Astrocyte of the hippocampus (primary cell): ENCODE data around the gene CACFD1.
A peak's percentile ranks its signal among the peaks of the same experiment; 100 is the strongest.

Experiments
- DNase-seq: peaks from one replicate; pipeline ENCODE4 v3.0.0; 2011; ENCODE audit warnings: low read depth, low spot score

The CACFD1 gene

GRCh38 chr9:133463864-133464615 lies 4.3 kb downstream of the CACFD1 start:
- no peak for DNase-seq

GRCh38 chr9:133464638-133465037 lies 4.9 kb downstream of the CACFD1 start:
- DNase-seq: no peak

DNA sequence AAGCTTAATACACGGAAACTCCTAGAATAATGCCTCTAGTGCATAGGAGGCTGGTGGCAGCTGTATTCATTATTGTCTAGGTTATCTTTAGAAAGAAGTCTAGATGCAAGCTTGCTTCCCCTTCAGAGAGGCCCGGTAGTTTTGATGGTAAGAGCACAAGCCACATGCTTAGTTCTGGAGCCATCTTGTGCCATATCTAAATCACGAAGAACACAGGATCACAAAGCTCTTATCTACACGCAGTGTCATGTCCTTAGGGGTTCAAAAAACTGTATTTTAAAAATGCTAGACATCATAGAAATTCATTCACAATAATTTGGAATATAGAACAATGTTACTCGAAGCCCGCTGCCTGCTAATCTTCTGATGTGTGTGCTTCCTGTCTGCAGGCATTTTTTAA lies 6.2 kb downstream of the CACFD1 start:
- DNase-seq: no peak

- DNase-seq: no peak
Observed at GRCh38 chr9:133467101-133467500, 7.3 kb downstream of the CACFD1 start.

GRCh38 chr9:133468374-133468773 lies 8.6 kb downstream of the CACFD1 start:
- no peak for DNase-seq

- no peak for DNase-seq
Observed at GRCh38 chr9:133468777-133469421, 9.1 kb downstream of the CACFD1 start.

DNA sequence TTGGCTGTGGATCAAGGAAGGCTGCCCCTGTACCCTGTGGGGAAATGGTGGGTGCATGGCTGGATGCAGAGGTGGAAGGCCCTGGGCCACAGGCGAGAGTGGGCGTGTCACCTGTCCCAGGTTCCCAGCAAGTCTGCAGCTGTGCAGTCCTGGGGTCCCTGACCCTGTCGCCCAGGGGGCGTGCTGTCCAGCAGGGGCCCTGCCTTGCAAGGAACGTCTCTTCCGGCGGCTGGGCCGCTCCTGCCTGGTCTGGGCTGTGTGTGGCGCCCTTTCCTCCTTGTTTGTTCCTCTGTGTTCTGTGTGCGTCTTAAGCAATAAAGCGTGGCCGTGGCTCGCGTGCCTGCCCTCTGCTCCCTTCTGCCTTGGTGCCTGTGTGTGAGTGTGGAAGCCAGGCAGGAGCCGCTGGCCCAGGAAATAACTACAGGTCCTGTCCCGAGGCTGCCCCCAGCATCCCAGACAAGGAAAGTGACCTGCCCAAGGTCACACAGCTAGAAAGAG lies 10.7 kb downstream of the CACFD1 start:
- no peak for DNase-seq

DNA sequence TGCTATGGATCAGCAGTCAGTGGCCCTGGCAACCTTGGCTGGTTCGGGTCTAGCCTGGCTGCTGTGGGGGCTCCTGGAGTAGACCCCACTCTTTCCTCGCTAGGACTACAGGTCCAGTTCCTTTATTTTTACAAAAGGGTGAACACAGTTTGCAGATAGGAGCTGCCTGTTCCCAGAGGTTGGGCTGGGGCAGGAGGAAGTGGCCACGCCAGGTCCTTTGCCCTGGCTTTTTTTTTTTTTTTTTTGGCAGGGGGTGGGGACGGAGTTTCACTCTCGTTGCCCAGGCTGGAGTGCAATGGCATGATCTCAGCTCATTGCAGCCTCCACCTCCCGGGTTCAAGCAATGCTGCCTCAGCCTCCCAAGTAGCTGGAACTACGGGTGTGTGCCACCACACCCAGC lies 11.2 kb downstream of the CACFD1 start:
- no peak for DNase-seq

GRCh38 chr9:133471551-133472276 lies 11.9 kb downstream of the CACFD1 start:
- no peak for DNase-seq

DNA sequence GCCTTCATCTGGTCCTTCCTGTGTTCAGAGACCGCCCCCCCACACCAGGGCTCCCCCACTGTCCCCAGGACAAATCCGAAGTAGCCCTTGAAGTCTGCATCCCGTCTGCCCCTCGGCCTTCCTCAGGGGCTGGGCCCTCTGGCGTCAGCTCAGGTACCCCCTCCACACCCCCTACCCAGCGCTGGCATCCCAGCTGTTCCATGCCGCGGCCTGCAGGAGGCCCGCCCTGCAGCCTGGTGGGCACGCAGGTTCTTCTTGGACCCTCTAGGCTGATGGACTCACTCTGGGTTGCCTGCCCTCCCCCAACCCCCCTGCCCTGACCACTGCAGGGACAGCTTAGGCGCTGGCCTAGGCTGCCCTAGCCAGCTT lies 12.5 kb downstream of the CACFD1 start:
- no peak for DNase-seq

GRCh38 chr9:133472753-133473378 lies 13.1 kb downstream of the CACFD1 start:
- DNase-seq: no peak

DNA sequence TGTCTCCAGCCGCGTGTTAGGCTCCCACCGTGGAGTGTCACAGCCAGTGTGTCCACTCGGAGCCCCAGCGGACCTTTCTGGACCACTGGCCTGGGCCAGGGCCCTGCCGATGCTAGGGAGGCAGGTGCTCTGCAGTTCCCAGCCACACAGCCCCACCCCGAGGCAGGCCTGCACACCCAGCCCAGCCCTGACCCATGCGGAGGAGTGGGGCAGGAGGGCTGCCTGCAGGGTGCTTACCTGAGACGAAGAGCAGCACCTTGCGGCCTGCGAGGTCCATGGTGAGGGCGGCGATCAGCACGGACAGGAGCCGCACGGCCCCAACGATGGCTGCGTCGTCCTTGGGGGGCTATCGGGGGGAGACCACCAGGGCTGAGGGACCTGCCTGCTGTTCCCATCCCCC lies 14.0 kb downstream of the CACFD1 start:
- DNase-seq: no peak

GRCh38 chr9:133474215-133474614 lies 14.4 kb downstream of the CACFD1 start:
- DNase-seq: no peak

GRCh38 chr9:133474853-133475252 lies 15.1 kb downstream of the CACFD1 start:
- no peak for DNase-seq

DNA sequence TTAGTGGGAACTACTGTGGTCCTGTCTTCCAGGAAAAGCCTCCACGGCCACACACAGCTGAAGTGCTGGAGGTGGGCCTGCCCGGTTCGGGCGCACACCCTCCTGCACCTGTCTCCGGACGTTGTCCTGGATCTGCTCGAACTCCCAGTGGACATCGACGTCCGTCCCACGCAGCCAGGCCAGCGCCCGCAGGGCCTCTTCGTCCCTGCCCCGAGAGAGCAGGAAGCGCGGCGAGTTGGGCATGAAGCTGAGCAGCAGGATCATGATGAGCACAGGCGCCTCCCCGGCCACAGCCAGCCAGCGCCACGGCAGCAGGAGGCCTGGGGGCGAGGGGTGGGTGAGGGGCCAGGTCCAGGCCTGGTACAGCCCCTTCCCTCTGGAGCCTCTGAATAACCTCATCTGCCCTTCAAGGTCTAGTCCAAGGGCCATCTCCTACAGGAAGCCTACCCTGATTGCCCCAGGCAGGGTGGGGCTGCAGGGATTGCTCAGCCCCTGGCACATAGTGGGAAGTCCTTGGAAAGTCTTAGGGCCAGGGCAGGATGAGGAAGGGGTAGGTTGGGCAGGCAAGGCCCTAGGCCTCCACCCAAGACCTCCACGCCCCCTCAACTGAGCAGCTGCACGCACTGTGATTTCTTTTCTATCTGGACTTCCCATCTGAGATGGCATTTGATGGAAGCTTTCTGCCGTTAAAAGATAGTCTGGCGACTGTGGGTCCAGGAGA lies 15.7 kb downstream of the CACFD1 start:
- DNase-seq: no peak

DNA sequence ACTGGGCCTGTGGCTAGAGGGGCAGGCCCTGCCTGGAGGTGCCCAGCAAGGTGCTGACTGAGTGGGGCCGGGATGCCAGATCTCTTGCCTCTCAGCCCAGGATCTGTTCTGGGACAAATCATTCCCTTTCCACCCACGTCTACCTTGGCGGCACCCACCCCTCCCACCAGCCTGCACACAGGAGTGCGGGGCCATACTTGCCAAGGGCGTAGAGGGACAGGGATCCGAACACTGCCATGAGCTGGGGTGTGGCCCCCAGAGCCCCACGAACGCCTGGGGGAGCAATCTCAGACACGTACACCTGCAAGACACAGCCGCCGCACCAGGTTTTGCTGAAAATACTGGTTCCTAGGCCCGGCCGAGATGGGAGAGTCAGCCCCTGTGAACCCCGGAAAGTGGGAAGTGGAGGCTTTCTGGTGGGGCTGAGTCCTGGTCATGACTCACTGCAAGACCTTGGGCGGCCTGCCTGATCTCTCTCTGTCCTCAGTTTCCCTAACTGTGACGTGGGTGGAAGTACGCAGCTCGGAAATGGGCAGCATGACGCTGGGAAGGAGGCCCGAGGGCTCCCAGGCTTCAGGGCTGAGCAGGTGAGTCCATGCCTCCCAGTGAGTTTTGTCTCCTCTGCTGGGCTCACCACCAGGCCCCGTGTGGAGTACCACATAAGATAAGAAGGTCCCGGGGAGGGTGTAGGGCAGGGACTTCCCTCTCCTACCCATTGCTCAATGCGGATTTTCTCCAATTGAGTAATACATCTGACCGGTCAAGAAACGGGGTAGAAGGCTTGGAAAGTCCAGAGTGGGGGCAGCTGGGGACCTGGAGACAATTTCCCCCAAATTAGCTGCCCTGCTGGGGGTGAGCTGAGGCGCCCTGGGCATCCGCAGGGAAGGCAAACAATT lies 16.5 kb downstream of the CACFD1 start:
- no peak for DNase-seq

- no peak for DNase-seq
Observed at GRCh38 chr9:133476941-133477340, 17.2 kb downstream of the CACFD1 start.

DNA sequence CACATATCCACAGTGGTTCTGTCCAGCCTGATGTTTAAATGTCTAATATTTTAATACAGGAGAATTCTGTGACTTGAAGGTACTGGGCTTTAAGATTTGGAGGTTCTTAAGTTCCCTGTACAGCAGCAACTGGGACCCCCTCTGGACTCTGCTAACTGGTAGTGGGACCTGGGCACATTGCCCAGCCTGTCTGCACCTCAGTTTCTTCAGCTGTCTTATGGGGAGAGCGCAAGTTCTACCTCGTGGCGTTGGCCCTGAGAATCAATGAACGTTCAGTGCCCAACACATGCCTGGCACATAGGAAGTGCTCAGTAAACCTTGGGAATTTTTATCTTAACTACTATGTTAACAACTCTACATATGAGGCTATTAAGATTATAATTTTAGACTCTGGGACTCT lies 17.7 kb downstream of the CACFD1 start:
- no peak for DNase-seq

- DNase-seq: peak; percentile 63
Observed at GRCh38 chr9:133477992-133478850, 18.4 kb downstream of the CACFD1 start.
